B cell (primary cell): ENCODE measurements around the gene XXYLT1. TPM values are rescaled to one million over a fixed set of nuclear protein-coding genes. Genes with fewer than 3 reads are reported as not detected.

ENCODE experiments used
- ATAC-seq: fragments of 200-7000 bp; cut with Tn5 transposase; one replicate; pipeline ENCODE4 v1.10.0; 2021; ENCODE audit warnings: low read depth, mild to moderate bottlenecking, moderate number of reproducible peaks, moderate library complexity
- CTCF ChIA-PET: fragments of 350-600 bp; sonication (Branson Sonifier 250); formaldehyde crosslinking; loops from one replicate; lab custom pipeline; 2021; ENCODE audit warnings: antibody characterized with exemption, inconsistent platforms; lab: Charles Lee
- POLR2A ChIA-PET: fragments of 350-600 bp; sonication (Branson Sonifier 250); formaldehyde crosslinking; loops from one replicate; lab custom pipeline; 2021; ENCODE audit warnings: antibody characterized with exemption; lab: Charles Lee
- DNase-seq: peaks from one replicate; pipeline ENCODE4 v3.0.0; 2013
- H2AFZ ChIP-seq: 2 replicates; pipeline ENCODE4 v1.6.1; 2012; ENCODE audit warnings: mild to moderate bottlenecking, low read depth, low read length; ENCODE audit not compliant: insufficient read depth, poor library complexity, severe bottlenecking
- H3K27ac ChIP-seq, 2 donors: 1 replicate in 1 of 2; 2 replicates in 1 of 2; pipeline ENCODE4 v1.5.1; 2012 to 2013; ENCODE audit warnings: low read length in 2 of 2, mild to moderate bottlenecking in 2 of 2, moderate library complexity in 1 of 2
- H3K27me3 ChIP-seq, 4 experiments: fragments of 200-600 bp in 1 of 4; sonication (generic) in 1 of 4; replicated peaks in 1 of 4; 1 replicate in 2 of 4; 2 replicates in 2 of 4; pipeline versions ENCODE4 v1.6.1 to v1.7.0; 2013 to 2016; ENCODE audit warnings: low read length in 3 of 4, mild to moderate bottlenecking in 2 of 4, mixed read lengths in 1 of 4, moderate library complexity in 1 of 4; ENCODE audit not compliant: insufficient read depth in 4 of 4, control insufficient read depth in 3 of 4; ENCODE audit errors: control extremely low read depth in 1 of 4
- H3K36me3 ChIP-seq, 2 experiments: replicated peaks in 1 of 2; 1 replicate in 1 of 2; 2 replicates in 1 of 2; pipeline versions ENCODE4 v1.6.1 to v1.7.1; 2013; ENCODE audit warnings: low read length in 1 of 2; ENCODE audit not compliant: insufficient read depth in 2 of 2, control insufficient read depth in 1 of 2; ENCODE audit errors: control extremely low read depth in 1 of 2, extremely low read depth in 1 of 2
- H3K4me1 ChIP-seq, 2 donors: fragments of 200-600 bp in 1 of 2; sonication (generic) in 1 of 2; 1 replicate in 1 of 2; 2 replicates in 1 of 2; pipeline versions ENCODE4 v1.5.1 to v1.6.1; 2013 to 2017; ENCODE audit warnings: low read length in 2 of 2; ENCODE audit not compliant: control insufficient read depth in 2 of 2, insufficient read depth in 2 of 2
- H3K4me2 ChIP-seq: replicated peaks from 2 replicates; pipeline ENCODE3; 2012; ENCODE audit warnings: mild to moderate bottlenecking, low read depth, low read length; ENCODE audit not compliant: poor library complexity, severe bottlenecking
- H3K4me3 ChIP-seq, 5 experiments: fragments of 200-600 bp in 1 of 5; sonication (generic) in 1 of 5; 1 replicate in 3 of 5; 2 replicates in 2 of 5; pipeline versions ENCODE4 v1.5.1 to v1.7.0; 2011 to 2016; ENCODE audit warnings: low read length in 4 of 5, mild to moderate bottlenecking in 4 of 5, low read depth in 2 of 5, control low read depth in 1 of 5, moderate library complexity in 1 of 5; ENCODE audit not compliant: insufficient read depth in 1 of 5; ENCODE audit errors: control extremely low read depth in 1 of 5, extremely low read depth in 1 of 5
- H3K79me2 ChIP-seq: fragments of 200-600 bp; sonication (generic); one replicate; pipeline ENCODE4 v1.6.0; 2016; ENCODE audit warnings: low read length; ENCODE audit not compliant: control insufficient read depth, insufficient read depth
- H3K9ac ChIP-seq: fragments of 200-600 bp; sonication (generic); 2 replicates; pipeline ENCODE4 v1.6.1; 2017; ENCODE audit warnings: mild to moderate bottlenecking, low read length, moderate library complexity
- H3K9me3 ChIP-seq, 3 donors: one replicate each; pipeline versions ENCODE4 v1.6.1 to v1.7.1; 2013; ENCODE audit warnings: low read length in 2 of 3; ENCODE audit not compliant: control insufficient read depth in 2 of 3, insufficient read depth in 1 of 3; ENCODE audit errors: control extremely low read depth in 1 of 3
- H4K20me1 ChIP-seq: 2 replicates; pipeline ENCODE4 v1.6.0; 2012; ENCODE audit warnings: mild to moderate bottlenecking, low read length; ENCODE audit not compliant: insufficient read depth, control insufficient read depth, poor library complexity, severe bottlenecking
- H3K27ac Mint-ChIP-seq: one replicate; pipeline ENCODE4 v1.8.0; 2021; ENCODE audit warnings: mixed read lengths
- H3K27me3 Mint-ChIP-seq: one replicate; pipeline ENCODE4 v1.8.0; 2021; ENCODE audit warnings: mixed read lengths
- H3K4me1 Mint-ChIP-seq: one replicate; pipeline ENCODE4 v1.8.0; 2021; ENCODE audit warnings: mixed read lengths
- H3K4me3 Mint-ChIP-seq: one replicate; pipeline ENCODE4 v1.8.0; 2021; ENCODE audit warnings: mixed read lengths
- H3K9me3 Mint-ChIP-seq: one replicate; pipeline ENCODE4 v1.8.0; 2022; ENCODE audit warnings: mixed read lengths; ENCODE audit not compliant: insufficient read depth
- CTCF ChIP-seq: fragments of 200-600 bp; IDR thresholded peaks from one replicate; pipeline ENCODE4 v1.8.0; 2022; ENCODE audit warnings: antibody characterized with exemption, mild to moderate bottlenecking
- EZH2 ChIP-seq: IDR thresholded peaks from 2 replicates; pipeline ENCODE4 v1.6.1; 2012; ENCODE audit warnings: borderline replicate concordance, low read depth, mild to moderate bottlenecking, moderate library complexity, low read length; ENCODE audit not compliant: insufficient read depth, poor library complexity, severe bottlenecking
- WGBS: methylation state at CpG from one replicate; pipeline ENCODE4 v1.1.5; 2013; ENCODE audit warnings: missing lambda C conversion rate; ENCODE audit not compliant: insufficient coverage; 5-methylcytosine and 5-hydroxymethylcytosine counted together
- intact Hi-C: fragments of 100-400 bp; cut with micrococcal nuclease; formaldehyde crosslinking; loops from one replicate; pipeline ENCODE4 v1.10.0; 2022
- polyA plus RNA-seq: library from polyadenylated mRNA; depleted of rRNA; stranded (reverse); fragments of >200 nt; gene quantifications from 2 replicates; pipeline ENCODE4 v1.2.3, GENCODE V29; 2012
- total RNA-seq, 2 donors: library from RNA; stranded (reverse); fragments of 120-200 nt in 1 of 2; gene quantifications; 1 replicate in 1 of 2; 2 replicates in 1 of 2; pipeline versions ENCODE4 v1.2.3 to v1.2.4, GENCODE V29; 2013 to 2022

The XXYLT1 gene
- total and polyA plus RNA-seq, 2 donors (not counting 1 experiment from before 2014, with no cell fraction given), result 2.6 to 11.2 TPM

DNA sequence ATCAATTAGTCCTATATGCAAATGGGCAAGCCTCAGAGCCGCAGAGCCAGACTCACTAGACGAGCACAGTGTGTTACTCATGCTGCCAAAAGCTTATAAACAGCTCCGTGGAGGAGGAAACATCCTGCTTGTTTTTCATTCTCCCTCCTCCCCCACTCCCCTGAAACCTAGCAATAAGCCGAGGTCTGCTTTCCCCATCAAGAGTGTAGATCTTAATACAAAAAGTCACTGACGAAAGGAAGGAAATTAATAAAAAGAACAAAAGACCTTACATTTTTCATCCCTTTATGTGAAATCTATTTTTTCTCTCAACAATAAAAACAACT is 88.5 kb downstream of the XXYLT1 start:
- intact Hi-C loops, result no loop called here
- ATAC-seq, result no peak
- H3K36me3 ChIP-seq, result no peaks in the 10 kb centered on the region
- Mint-ChIP-seq H3K27me3 (peaks cover under 1% of the 10 kb centered on the region), H3K4me3 (no peak overlapping the region), H3K27ac (no peak overlapping the region), H3K9me3 (no peaks in the 10 kb centered on the region), H3K4me1 (peaks cover 23% of the 10 kb centered on the region)
- H3K27ac ChIP-seq, result no peak overlapping the region
- no peak overlapping the region for H3K4me2 ChIP-seq
- ChIA-PET CTCF (no interaction called here), POLR2A (no interaction called here)
- no CpG with 5 or more reads among the region's 5 CpGs for WGBS
- H3K4me1 ChIP-seq, result peaks cover 6 to 18% of the 10 kb centered on the region in 2 donors
- no peak for DNase-seq
- H3K79me2 ChIP-seq, result no peaks in the 10 kb centered on the region
- no peak overlapping the region for H3K4me3 ChIP-seq
- no peaks in the 10 kb centered on the region for H3K27me3 ChIP-seq
- no peaks in the 10 kb centered on the region for H3K9me3 ChIP-seq
- no peak for TF ChIP-seq EZH2
- no peak for TF ChIP-seq CTCF
- H3K9ac ChIP-seq, result no peak overlapping the region
- H4K20me1 ChIP-seq, result no peaks in the 10 kb centered on the region
- H2AFZ ChIP-seq, result no peak overlapping the region

DNA sequence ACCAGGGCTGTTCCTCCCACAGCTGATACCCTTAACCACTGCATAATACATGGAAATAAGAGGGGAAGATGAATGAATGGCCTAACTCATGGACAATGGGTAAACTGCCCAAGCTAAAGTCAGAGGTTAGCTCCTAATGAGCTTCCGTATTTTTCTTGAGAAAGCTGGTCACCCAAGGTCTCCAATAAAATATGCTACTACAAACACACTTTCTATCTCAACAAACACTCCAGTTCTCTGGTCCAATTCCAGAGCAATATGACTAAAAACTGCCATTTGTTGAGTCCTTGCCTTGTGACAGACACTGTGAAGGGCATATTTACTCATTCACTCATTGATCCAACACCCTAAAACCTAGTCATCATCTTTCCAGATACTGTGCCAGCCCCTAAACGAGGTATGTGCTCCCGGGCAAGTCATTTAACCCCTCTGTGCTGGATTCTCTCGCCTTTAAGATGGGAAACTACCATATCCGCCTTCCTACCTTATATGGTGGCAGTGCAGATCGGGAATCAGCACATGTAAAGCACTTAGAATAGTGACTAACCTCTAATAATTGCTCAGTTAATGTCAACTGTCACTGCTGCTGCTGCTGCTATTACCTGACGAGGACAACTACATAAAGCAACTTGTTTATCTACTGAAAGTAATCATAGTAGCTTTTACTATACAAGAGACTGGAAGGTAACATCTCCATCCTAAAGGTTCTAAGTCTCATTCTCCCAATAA is 89.1 kb downstream of the XXYLT1 start:
- no peaks in the 10 kb centered on the region for H3K9me3 Mint-ChIP-seq
- H3K4me1 Mint-ChIP-seq, result peaks cover 23% of the 10 kb centered on the region
- Histone ChIP-seq H4K20me1 (no peaks in the 10 kb centered on the region), H3K36me3 (no peaks in the 10 kb centered on the region), H3K4me1 (peaks cover 6 to 18% of the 10 kb centered on the region in 2 donors), H3K79me2 (no peaks in the 10 kb centered on the region), H3K27me3 (no peaks in the 10 kb centered on the region), H3K4me2 (no peak overlapping the region), H3K27ac (no peak overlapping the region), H3K4me3 (no peak overlapping the region), H3K9me3 (no peaks in the 10 kb centered on the region), H3K9ac (no peak overlapping the region), H2AFZ (no peak overlapping the region)
- H3K27ac Mint-ChIP-seq, result no peak overlapping the region
- no peak overlapping the region for H3K4me3 Mint-ChIP-seq
- no peak for TF ChIP-seq EZH2
- TF ChIP-seq CTCF, result no peak
- CTCF ChIA-PET, result no interaction called here
- ATAC-seq (no peak), DNase-seq (no peak)
- peaks cover 4% of the 10 kb centered on the region for H3K27me3 Mint-ChIP-seq
- WGBS, result 100% methylated on average over 5 of the region's 7 CpGs
- intact Hi-C loops, result no loop called here
- POLR2A ChIA-PET, result no interaction called here
